ENCODE results near the gene NEK7. TPM values are rescaled to one million over a fixed set of nuclear protein-coding genes. Genes with fewer than 3 reads are reported as not detected.

NEK7 gene
- total RNA-seq, 4 donors from 2014 or later = 98.1 to 152 (median 118) TPM

DNA sequence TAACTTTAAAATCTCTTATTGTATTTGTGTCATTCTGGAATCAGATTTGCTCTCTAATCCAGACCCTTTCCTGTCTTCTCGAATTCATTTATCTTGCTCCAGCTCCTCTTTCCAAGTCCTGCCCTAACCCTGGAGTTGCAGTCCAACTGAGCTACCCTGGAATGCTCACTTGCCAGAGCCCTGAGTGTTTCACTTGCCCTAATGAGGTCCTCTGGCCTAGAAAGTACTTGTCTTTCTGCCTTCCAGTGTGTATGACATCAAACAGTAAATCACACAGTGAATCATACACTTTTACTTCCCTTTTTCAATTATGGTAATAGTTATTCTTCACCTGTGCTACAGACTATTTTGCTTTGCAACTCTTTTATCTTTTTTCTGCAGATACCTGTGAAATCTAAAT, 96.9 kb downstream of the NEK7 start:
- H3K36me3 ChIP-seq = no peaks in the 10 kb centered on the region
- peaks cover 7 to 24% of the 10 kb centered on the region in 2 donors for H3K4me1 ChIP-seq
- no peak overlapping the region for H3K4me3 ChIP-seq
- intact Hi-C loops (cut with DNase I; ENCODE audit: low total_unique reads) (no loop called here), in situ Hi-C loops (cut with MboI; ENCODE audit: low sequenced_read_pairs in 4 of 4) (no loop called here)
- no peak overlapping the region for H3K27ac ChIP-seq
- TF ChIP-seq, protein P1, sequence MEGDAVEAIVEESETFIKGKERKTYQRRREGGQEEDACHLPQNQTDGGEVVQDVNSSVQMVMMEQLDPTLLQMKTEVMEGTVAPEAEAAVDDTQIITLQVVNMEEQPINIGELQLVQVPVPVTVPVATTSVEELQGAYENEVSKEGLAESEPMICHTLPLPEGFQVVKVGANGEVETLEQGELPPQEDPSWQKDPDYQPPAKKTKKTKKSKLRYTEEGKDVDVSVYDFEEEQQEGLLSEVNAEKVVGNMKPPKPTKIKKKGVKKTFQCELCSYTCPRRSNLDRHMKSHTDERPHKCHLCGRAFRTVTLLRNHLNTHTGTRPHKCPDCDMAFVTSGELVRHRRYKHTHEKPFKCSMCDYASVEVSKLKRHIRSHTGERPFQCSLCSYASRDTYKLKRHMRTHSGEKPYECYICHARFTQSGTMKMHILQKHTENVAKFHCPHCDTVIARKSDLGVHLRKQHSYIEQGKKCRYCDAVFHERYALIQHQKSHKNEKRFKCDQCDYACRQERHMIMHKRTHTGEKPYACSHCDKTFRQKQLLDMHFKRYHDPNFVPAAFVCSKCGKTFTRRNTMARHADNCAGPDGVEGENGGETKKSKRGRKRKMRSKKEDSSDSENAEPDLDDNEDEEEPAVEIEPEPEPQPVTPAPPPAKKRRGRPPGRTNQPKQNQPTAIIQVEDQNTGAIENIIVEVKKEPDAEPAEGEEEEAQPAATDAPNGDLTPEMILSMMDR (IDR thresholded peaks at IDR 0.05 in 4 of 5, conservative IDR thresholded peaks at IDR 0.05 in 1 of 5) = no peak
- no peak for TF ChIP-seq POLR2A (IDR thresholded peaks at IDR 0.05)
- ATAC-seq (no peak), DNase-seq (no peak)
- H3K27me3 ChIP-seq = no peaks in the 10 kb centered on the region
- no peaks in the 10 kb centered on the region for H3K9me3 ChIP-seq

DNA sequence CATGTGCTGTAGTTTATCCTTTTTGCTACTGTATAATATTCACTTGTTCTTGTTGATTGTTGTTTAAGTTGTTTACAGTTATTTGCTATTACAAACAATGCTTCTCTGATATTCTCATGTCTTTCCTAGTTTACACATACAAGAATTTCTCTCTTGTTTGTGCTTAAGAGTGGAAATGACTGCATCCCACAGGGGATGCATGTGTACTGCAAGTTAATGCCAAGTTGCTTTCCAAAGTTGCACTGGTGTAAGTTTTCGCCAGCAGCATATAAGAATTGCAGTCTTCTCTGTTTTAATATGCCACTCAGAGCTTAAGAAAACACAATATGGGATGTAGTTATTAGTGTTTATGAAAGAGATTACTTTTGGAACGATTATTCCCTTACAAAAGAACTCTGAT, 97.7 kb downstream of the NEK7 start:
- Histone ChIP-seq H3K27me3 (no peaks in the 10 kb centered on the region), H3K4me1 (peaks cover 7 to 24% of the 10 kb centered on the region in 2 donors), H3K27ac (no peak overlapping the region), H3K4me3 (no peak overlapping the region), H3K9me3 (no peaks in the 10 kb centered on the region), H3K36me3 (no peaks in the 10 kb centered on the region)
- intact Hi-C loops (cut with DNase I; ENCODE audit: low total_unique reads) = no loop called here
- no peak for TF ChIP-seq POLR2A (IDR thresholded peaks at IDR 0.05)
- TF ChIP-seq, protein P1 (IDR thresholded peaks at IDR 0.05 in 4 of 5, conservative IDR thresholded peaks at IDR 0.05 in 1 of 5) = no peak
- ATAC-seq (no peak), DNase-seq (no peak)
- in situ Hi-C loops (cut with MboI; ENCODE audit: low sequenced_read_pairs in 4 of 4) = no loop called here

DNA sequence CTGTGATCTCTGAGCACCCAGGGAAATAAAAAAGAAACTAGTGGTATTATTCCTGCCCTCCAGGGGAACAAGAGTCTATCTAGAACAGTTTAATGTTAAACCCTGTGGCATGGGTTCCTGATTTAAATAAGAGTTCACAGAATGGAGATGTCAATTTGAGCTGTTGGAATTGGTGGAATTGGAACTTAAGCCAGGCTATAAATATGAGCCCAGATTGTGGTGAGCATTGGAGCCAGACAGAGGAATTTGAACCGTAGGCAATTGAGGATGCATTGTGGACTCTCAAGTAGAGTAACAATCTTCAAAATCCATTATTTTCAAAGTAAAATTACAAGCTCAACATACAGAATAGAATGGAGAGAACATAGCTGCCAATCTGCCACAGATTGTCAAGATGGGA, 98.2 kb downstream of the NEK7 start:
- Histone ChIP-seq H3K9me3 (no peaks in the 10 kb centered on the region), H3K4me3 (no peak overlapping the region), H3K4me1 (peaks cover 7 to 24% of the 10 kb centered on the region in 2 donors), H3K27ac (no peak overlapping the region), H3K27me3 (no peaks in the 10 kb centered on the region), H3K36me3 (no peaks in the 10 kb centered on the region)
- in situ Hi-C loops (cut with MboI; ENCODE audit: low sequenced_read_pairs in 4 of 4) (no loop called here), intact Hi-C loops (cut with DNase I; ENCODE audit: low total_unique reads) (no loop called here)
- TF ChIP-seq POLR2A (IDR thresholded peaks at IDR 0.05) = no peak
- TF ChIP-seq, protein P1 (IDR thresholded peaks at IDR 0.05 in 4 of 5, conservative IDR thresholded peaks at IDR 0.05 in 1 of 5) = no peak
- ATAC-seq (no peak), DNase-seq (no peak)

DNA sequence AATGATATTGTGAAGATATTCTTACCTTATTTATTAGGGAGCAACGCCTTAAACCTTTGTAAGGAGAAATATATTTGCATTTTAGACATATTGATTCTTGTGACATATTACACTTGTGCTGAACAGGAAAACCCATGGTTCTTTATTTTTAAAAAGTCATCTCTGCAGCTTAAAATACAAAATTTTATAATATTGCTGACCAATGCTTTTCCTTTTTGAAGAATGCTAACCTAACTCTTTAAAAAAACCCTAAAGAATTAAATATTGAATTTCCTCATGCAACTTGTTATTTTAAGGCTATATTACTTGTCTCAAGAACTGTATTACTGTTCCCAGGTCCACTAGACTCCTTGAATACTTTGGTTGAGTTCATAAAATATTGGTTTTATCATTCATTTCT, 99.0 kb downstream of the NEK7 start:
- H3K27me3 ChIP-seq = no peaks in the 10 kb centered on the region
- in situ Hi-C loops (cut with MboI; ENCODE audit: low sequenced_read_pairs in 4 of 4) = no loop called here
- DNase-seq (no peak), ATAC-seq (no peak)
- no peaks in the 10 kb centered on the region for H3K36me3 ChIP-seq
- no peak overlapping the region for H3K4me3 ChIP-seq
- H3K4me1 ChIP-seq = peaks cover 7 to 24% of the 10 kb centered on the region in 2 donors
- no peak overlapping the region for H3K27ac ChIP-seq
- TF ChIP-seq POLR2A (IDR thresholded peaks at IDR 0.05) = no peak
- TF ChIP-seq, protein P1 (IDR thresholded peaks at IDR 0.05 in 4 of 5, conservative IDR thresholded peaks at IDR 0.05 in 1 of 5) = no peak
- intact Hi-C loops (cut with DNase I; ENCODE audit: low total_unique reads) = no loop called here
- no peaks in the 10 kb centered on the region for H3K9me3 ChIP-seq

DNA sequence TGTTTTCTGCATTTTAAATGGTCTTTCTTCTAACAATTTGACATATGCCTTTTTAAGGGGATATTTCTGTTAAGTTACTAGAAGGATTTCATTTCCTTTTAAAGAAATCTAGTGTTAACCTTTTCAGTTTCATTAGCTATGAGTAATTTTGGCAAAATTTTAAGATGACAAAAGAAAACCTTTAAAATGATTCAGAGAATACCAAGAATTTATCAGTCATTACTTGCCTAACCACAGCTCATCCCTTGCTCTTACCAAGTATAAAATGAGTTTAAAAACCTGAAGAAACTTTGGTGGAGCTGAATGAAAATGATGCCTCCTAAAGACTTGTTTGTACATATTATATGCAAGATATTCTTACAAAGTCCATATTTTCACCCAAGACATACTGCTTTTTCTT, 101.7 kb downstream of the NEK7 start:
- no peak overlapping the region for H3K27ac ChIP-seq
- no peak for ATAC-seq
- in situ Hi-C loops (cut with MboI; ENCODE audit: low sequenced_read_pairs in 4 of 4) = no loop called here

More for the DNA sequence above, 101.7 kb downstream of the NEK7 start:
- peaks cover 7 to 16% of the 10 kb centered on the region in 2 donors for H3K4me1 ChIP-seq
- no peak overlapping the region for H3K4me3 ChIP-seq
- intact Hi-C loops (cut with DNase I; ENCODE audit: low total_unique reads) = no loop called here
- no peak for DNase-seq
- no peaks in the 10 kb centered on the region for H3K36me3 ChIP-seq
- no peaks in the 10 kb centered on the region for H3K27me3 ChIP-seq
- H3K9me3 ChIP-seq = no peaks in the 10 kb centered on the region
- no peak for TF ChIP-seq POLR2A (IDR thresholded peaks at IDR 0.05)
- TF ChIP-seq, protein P1 (IDR thresholded peaks at IDR 0.05 in 4 of 5, conservative IDR thresholded peaks at IDR 0.05 in 1 of 5) = no peak
